Lung microvascular endothelial cell (primary cell): ENCODE data around the gene LNX1. TPM values are rescaled to one million over a fixed set of nuclear protein-coding genes. Genes with fewer than 3 reads are reported as not detected.
"Not testable (repeated sequence)": the region's sequence is repeated elsewhere in the genome, so short reads cannot be mapped to it uniquely, and the experiment has no call there.

ENCODE experiments used
- DNase-seq, 2 donors: peaks; one replicate each; pipeline versions ENCODE4 v3.0.0 to v3.0.0-alpha.2; 2010; ENCODE audit warnings: low read depth in 2 of 2
- total RNA-seq: library from RNA; depleted of rRNA; stranded (reverse); fragments of >200 nt; gene quantifications from 2 replicates; pipeline ENCODE4 v1.2.1, GENCODE V29; 2014

Gene LNX1
- total RNA-seq, 1 donor from 2014 or later = 10.1 TPM

- peak in 1 of 2 donors; percentile 69 for DNase-seq
These were observed 92.6 kb downstream of the LNX1 start for GRCh38 chr4:53498706-53499105.

GRCh38 chr4:53497487-53498244 lies 93.6 kb downstream of the LNX1 start:
- DNase-seq = peak in 1 of 2 donors; percentile 59

GRCh38 chr4:53494851-53495250 lies 96.4 kb downstream of the LNX1 start:
- DNase-seq = no peak

- DNase-seq = peak; percentile 80 to 93
These were observed 100.2 kb downstream of the LNX1 start for GRCh38 chr4:53490965-53491622.

GRCh38 chr4:53490161-53490956 lies 100.9 kb downstream of the LNX1 start:
- DNase-seq = peak in 1 of 2 donors; percentile 77

- peak in 1 of 2 donors; percentile 62 for DNase-seq
These were observed 101.9 kb downstream of the LNX1 start for GRCh38 chr4:53489279-53489889.

GRCh38 chr4:53487766-53488165 lies 103.5 kb downstream of the LNX1 start:
- DNase-seq = no peak

GRCh38 chr4:53485658-53486040 lies 105.6 kb downstream of the LNX1 start:
- DNase-seq = no peak

- DNase-seq = no peak
These were observed 106.2 kb downstream of the LNX1 start for GRCh38 chr4:53484911-53485657.

GRCh38 chr4:53483250-53483649 lies 108.0 kb downstream of the LNX1 start:
- DNase-seq = no peak

- no peak for DNase-seq
These were observed 109.7 kb downstream of the LNX1 start for GRCh38 chr4:53481586-53481985.

GRCh38 chr4:53480909-53481308 lies 110.4 kb downstream of the LNX1 start:
- no peak for DNase-seq

GRCh38 chr4:53479736-53480525 lies 111.4 kb downstream of the LNX1 start:
- DNase-seq = no peak

GRCh38 chr4:53478671-53479456 lies 112.4 kb downstream of the LNX1 start:
- DNase-seq = peak in 1 of 2 donors; percentile 51

GRCh38 chr4:53477636-53478035 lies 113.7 kb downstream of the LNX1 start:
- DNase-seq = no peak

- DNase-seq = no peak
These were observed 114.2 kb downstream of the LNX1 start for GRCh38 chr4:53477038-53477565.

- DNase-seq = no peak
These were observed 114.9 kb downstream of the LNX1 start for GRCh38 chr4:53476232-53477037.

- not testable (repeated sequence) for DNase-seq
These were observed 124.7 kb downstream of the LNX1 start for GRCh38 chr4:53466576-53466975.
